Panc1 (cell line): ENCODE data around the gene MAGIX. TPM values are rescaled to one million over a fixed set of nuclear protein-coding genes. Genes with fewer than 3 reads are reported as not detected.
A peak's percentile ranks its signal among the peaks of the same experiment; 100 is the strongest.

ENCODE experiments used
- ATAC-seq: fragments of 200-7000 bp; cut with Tn5 transposase; 2 replicates; pipeline ENCODE4 v1.9.1; 2020; ENCODE audit warnings: mild to moderate bottlenecking, moderate library complexity
- BruUV-seq: library from RNA; stranded (reverse); fragments of 400-500 nt; replicated peaks from 2 replicates; lab custom pipeline; 2021; lab: Mats Ljungman, UMichigan
- CTCF ChIA-PET: fragments of 300-600 bp; sonication (Branson Sonifier 250); formaldehyde crosslinking; loops from one replicate; lab custom pipeline; 2022; ENCODE audit warnings: antibody characterized with exemption; lab: Charles Lee
- POLR2A ChIA-PET: fragments of 300-600 bp; sonication (Branson Sonifier 250); formaldehyde crosslinking; loops from one replicate; lab custom pipeline; 2022; ENCODE audit warnings: antibody characterized with exemption; lab: Charles Lee
- DNase-seq: peaks from one replicate; pipeline ENCODE4 v3.0.0-alpha.2; 2010; ENCODE audit warnings: low read depth, low spot score
- H3K27ac ChIP-seq: 2 replicates; pipeline ENCODE4 v1.5.1; 2011; ENCODE audit warnings: mild to moderate bottlenecking, low read length, inconsistent platforms
- H3K27me3 ChIP-seq: fragments of 200-500 bp; sonication (Bioruptor generic); 2 replicates; pipeline ENCODE4 v1.6.0; 2014; ENCODE audit warnings: low read length, inconsistent platforms; ENCODE audit not compliant: control insufficient read depth, insufficient read depth
- H3K36me3 ChIP-seq: fragments of 200-500 bp; sonication (Bioruptor generic); 2 replicates; pipeline ENCODE4 v1.5.1; 2014; ENCODE audit warnings: inconsistent platforms, mild to moderate bottlenecking, low read length, moderate library complexity; ENCODE audit not compliant: control insufficient read depth, insufficient read depth
- H3K4me1 ChIP-seq: 2 replicates; pipeline ENCODE4 v1.5.1; 2011; ENCODE audit warnings: inconsistent platforms, mild to moderate bottlenecking, low read length, moderate library complexity; ENCODE audit not compliant: control insufficient read depth, insufficient read depth
- H3K4me3 ChIP-seq, 2 experiments: 2 replicates each; pipeline ENCODE4 v1.5.1; 2011 to 2012; ENCODE audit warnings: low read depth in 2 of 2, low read length in 2 of 2, mild to moderate bottlenecking in 2 of 2, inconsistent platforms in 1 of 2, moderate library complexity in 1 of 2
- H3K9me3 ChIP-seq: fragments of 200-500 bp; sonication (Bioruptor generic); 2 replicates; pipeline ENCODE4 v1.5.1; 2014; ENCODE audit warnings: low read depth, mild to moderate bottlenecking, inconsistent platforms, low read length, moderate library complexity; ENCODE audit not compliant: control insufficient read depth, insufficient read depth
- POLR2AphosphoS5 ChIP-seq: IDR thresholded peaks from 2 replicates; pipeline ENCODE4 v1.6.1; 2012; ENCODE audit warnings: mild to moderate bottlenecking, low read depth, low read length, moderate library complexity
- SIN3A ChIP-seq: IDR thresholded peaks from 2 replicates; pipeline ENCODE4 v1.6.1; 2012; ENCODE audit warnings: low read depth, mild to moderate bottlenecking, low read length, moderate library complexity, borderline replicate concordance; ENCODE audit not compliant: insufficient read depth
- TCF7L2 ChIP-seq: IDR thresholded peaks from 2 replicates; pipeline ENCODE4 v1.6.1; 2011; ENCODE audit warnings: mild to moderate bottlenecking, low read depth, low read length, inconsistent platforms
- in situ Hi-C: cut with HindIII; loops from 2 replicates; pipeline ENCODE4 v1.10.0; 2016; ENCODE audit warnings: low sequenced_read_pairs, low pct_unique_long_range_greater_than_20kb
- intact Hi-C: fragments of 100-400 bp; cut with micrococcal nuclease; formaldehyde crosslinking; loops from one replicate; pipeline ENCODE4 v1.10.0; 2022; ENCODE audit not compliant: unreplicated experiment
- total RNA-seq: library from RNA; stranded (reverse); gene quantifications from one replicate; pipeline ENCODE4 v1.2.1, GENCODE V29; 2021; ENCODE audit not compliant: unreplicated experiment
- TF ChIP-seq, protein P1 (sequence below), 2 experiments: IDR thresholded peaks; 2 replicates each; pipeline ENCODE4 v1.6.1; 2011 to 2012; ENCODE audit warnings: low read depth in 2 of 2, control low read depth in 1 of 2, low read length in 1 of 2, mild to moderate bottlenecking in 1 of 2, moderate library complexity in 1 of 2; ENCODE audit not compliant: insufficient read depth in 1 of 2
- TF ChIP-seq, protein P2 (sequence below): fragments of 450-650 bp; IDR thresholded peaks from 2 replicates; pipeline ENCODE4 v1.5.1; 2017; ENCODE audit warnings: mild to moderate bottlenecking

The MAGIX gene
- total RNA-seq, 1 experiment from 2014 or later, result 3.8 TPM

- ATAC-seq, result peak; percentile 67
- no peaks in the 10 kb centered on the region for H3K27me3 ChIP-seq
- TF ChIP-seq, protein P1, sequence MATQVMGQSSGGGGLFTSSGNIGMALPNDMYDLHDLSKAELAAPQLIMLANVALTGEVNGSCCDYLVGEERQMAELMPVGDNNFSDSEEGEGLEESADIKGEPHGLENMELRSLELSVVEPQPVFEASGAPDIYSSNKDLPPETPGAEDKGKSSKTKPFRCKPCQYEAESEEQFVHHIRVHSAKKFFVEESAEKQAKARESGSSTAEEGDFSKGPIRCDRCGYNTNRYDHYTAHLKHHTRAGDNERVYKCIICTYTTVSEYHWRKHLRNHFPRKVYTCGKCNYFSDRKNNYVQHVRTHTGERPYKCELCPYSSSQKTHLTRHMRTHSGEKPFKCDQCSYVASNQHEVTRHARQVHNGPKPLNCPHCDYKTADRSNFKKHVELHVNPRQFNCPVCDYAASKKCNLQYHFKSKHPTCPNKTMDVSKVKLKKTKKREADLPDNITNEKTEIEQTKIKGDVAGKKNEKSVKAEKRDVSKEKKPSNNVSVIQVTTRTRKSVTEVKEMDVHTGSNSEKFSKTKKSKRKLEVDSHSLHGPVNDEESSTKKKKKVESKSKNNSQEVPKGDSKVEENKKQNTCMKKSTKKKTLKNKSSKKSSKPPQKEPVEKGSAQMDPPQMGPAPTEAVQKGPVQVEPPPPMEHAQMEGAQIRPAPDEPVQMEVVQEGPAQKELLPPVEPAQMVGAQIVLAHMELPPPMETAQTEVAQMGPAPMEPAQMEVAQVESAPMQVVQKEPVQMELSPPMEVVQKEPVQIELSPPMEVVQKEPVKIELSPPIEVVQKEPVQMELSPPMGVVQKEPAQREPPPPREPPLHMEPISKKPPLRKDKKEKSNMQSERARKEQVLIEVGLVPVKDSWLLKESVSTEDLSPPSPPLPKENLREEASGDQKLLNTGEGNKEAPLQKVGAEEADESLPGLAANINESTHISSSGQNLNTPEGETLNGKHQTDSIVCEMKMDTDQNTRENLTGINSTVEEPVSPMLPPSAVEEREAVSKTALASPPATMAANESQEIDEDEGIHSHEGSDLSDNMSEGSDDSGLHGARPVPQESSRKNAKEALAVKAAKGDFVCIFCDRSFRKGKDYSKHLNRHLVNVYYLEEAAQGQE (IDR thresholded peaks at IDR 0.05; ENCODE audit: insufficient read depth in 1 of 2, low read depth in 2 of 2, low read length in 1 of 2), result 0 out of 4 replicates have a peak, but pooled peaks of 1 of the 2 experiments have one; percentile 14
- TF ChIP-seq, protein P2, sequence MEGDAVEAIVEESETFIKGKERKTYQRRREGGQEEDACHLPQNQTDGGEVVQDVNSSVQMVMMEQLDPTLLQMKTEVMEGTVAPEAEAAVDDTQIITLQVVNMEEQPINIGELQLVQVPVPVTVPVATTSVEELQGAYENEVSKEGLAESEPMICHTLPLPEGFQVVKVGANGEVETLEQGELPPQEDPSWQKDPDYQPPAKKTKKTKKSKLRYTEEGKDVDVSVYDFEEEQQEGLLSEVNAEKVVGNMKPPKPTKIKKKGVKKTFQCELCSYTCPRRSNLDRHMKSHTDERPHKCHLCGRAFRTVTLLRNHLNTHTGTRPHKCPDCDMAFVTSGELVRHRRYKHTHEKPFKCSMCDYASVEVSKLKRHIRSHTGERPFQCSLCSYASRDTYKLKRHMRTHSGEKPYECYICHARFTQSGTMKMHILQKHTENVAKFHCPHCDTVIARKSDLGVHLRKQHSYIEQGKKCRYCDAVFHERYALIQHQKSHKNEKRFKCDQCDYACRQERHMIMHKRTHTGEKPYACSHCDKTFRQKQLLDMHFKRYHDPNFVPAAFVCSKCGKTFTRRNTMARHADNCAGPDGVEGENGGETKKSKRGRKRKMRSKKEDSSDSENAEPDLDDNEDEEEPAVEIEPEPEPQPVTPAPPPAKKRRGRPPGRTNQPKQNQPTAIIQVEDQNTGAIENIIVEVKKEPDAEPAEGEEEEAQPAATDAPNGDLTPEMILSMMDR, result peak; percentile 72
- TF ChIP-seq TCF7L2 (no peak), SIN3A (no peak), POLR2AphosphoS5 (peak; percentile 39; the same call in 1 of the 2 replicates)
- H3K4me3 ChIP-seq, result peak overlapping the region; percentile 38 to 64
- no TSS peak for BruUV-seq
- peaks cover 28% of the 10 kb centered on the region for H3K4me1 ChIP-seq
- DNase-seq, result peak; percentile 82
- ChIA-PET CTCF (interaction anchor here (0.6 to 1.5 kb wide), 2 partner anchors 10 to 65 kb away, joined by 3 to 8 read pairs; no protein-coding TSS in a partner anchor), POLR2A (no interaction called here)
- intact Hi-C loops (no loop called here), in situ Hi-C loops (no loop called here)
- no peaks in the 10 kb centered on the region for H3K36me3 ChIP-seq
- no peaks in the 10 kb centered on the region for H3K9me3 ChIP-seq
- H3K27ac ChIP-seq, result peak overlapping the region; percentile 93
Observed at GRCh38 chrX:49165901-49166881, 3.6 kb downstream of the MAGIX start.

GRCh38 chrX:49166914-49167739 lies 4.6 kb downstream of the MAGIX start:
- no peaks in the 10 kb centered on the region for H3K36me3 ChIP-seq
- H3K27me3 ChIP-seq, result no peaks in the 10 kb centered on the region
- POLR2A ChIA-PET, result no interaction called here
- H3K27ac ChIP-seq, result peak overlapping the region; percentile 93
- no TSS peak for BruUV-seq
- H3K4me1 ChIP-seq, result peaks cover 28% of the 10 kb centered on the region
- DNase-seq, result no peak
- peak overlapping the region; percentile 38 to 64 for H3K4me3 ChIP-seq
- TF ChIP-seq, protein P2, result no peak
- TF ChIP-seq, protein P1 (IDR thresholded peaks at IDR 0.05; ENCODE audit: insufficient read depth in 1 of 2, low read depth in 2 of 2, low read length in 1 of 2), result no peak
- no peak for TF ChIP-seq TCF7L2
- no peak for TF ChIP-seq SIN3A
- no peak; the same call in 1 of the 2 replicates for TF ChIP-seq POLR2AphosphoS5
- CTCF ChIA-PET, result interaction anchor here (1.5 kb wide), 1 partner anchor 11 kb away, joined by 8 read pairs; no protein-coding TSS in a partner anchor
- intact Hi-C loops (no loop called here), in situ Hi-C loops (no loop called here)
- H3K9me3 ChIP-seq, result no peaks in the 10 kb centered on the region
- ATAC-seq, result peak; percentile 56
